Upper lobe of left lung (tissue), 6 donors: ENCODE measurements around the gene TMEM100. TPM values are rescaled to one million over a fixed set of nuclear protein-coding genes. Genes with fewer than 3 reads are reported as not detected.

Source experiments
- ATAC-seq, 2 donors: fragments of 200-7000 bp; cut with Tn5 transposase; one replicate each; pipeline ENCODE4 v1.9.1; 2022; ENCODE audit warnings: mild to moderate bottlenecking in 2 of 2, moderate library complexity in 2 of 2; ENCODE audit not compliant: low FRiP score in 2 of 2
- DNase-seq, 2 donors: peaks; one replicate each; pipeline ENCODE4 v3.0.0-alpha.2; 2019 to 2020
- H3K27ac ChIP-seq, 4 donors: fragments of 200-600 bp; sonication (generic); one replicate each; pipeline ENCODE4 v1.5.1; 2016 to 2019
- H3K27me3 ChIP-seq, 4 donors: fragments of 200-600 bp; sonication (generic); one replicate each; pipeline ENCODE4 v1.5.1; 2017 to 2019
- H3K36me3 ChIP-seq, 4 donors: fragments of 200-600 bp; sonication (generic); one replicate each; pipeline ENCODE4 v1.5.1; 2016 to 2019
- H3K4me1 ChIP-seq, 4 donors: fragments of 200-600 bp; sonication (generic); one replicate each; pipeline ENCODE4 v1.5.1; 2018 to 2019
- H3K4me3 ChIP-seq, 4 donors: fragments of 200-600 bp; sonication (generic); one replicate each; pipeline ENCODE4 v1.5.1; 2017 to 2019; ENCODE audit warnings: mild to moderate bottlenecking in 2 of 4, moderate library complexity in 1 of 4
- H3K9me3 ChIP-seq, 4 donors: fragments of 200-600 bp; sonication (generic); one replicate each; pipeline ENCODE4 v1.5.1; 2018 to 2019
- EP300 ChIP-seq, 4 donors: sonication (generic); formaldehyde crosslinking; IDR thresholded peaks; one replicate each; pipeline ENCODE4 v1.5.1; 2017; ENCODE audit warnings: antibody characterized with exemption in 4 of 4, control low read depth in 2 of 4
- POLR2A ChIP-seq, 4 donors: fragments of 450-650 bp; IDR thresholded peaks; one replicate each; pipeline ENCODE4 v1.5.1; 2016 to 2017; ENCODE audit warnings: antibody characterized with exemption in 4 of 4, mild to moderate bottlenecking in 2 of 4
- POLR2AphosphoS5 ChIP-seq, 2 donors: sonication (generic); formaldehyde crosslinking; IDR thresholded peaks; one replicate each; pipeline ENCODE4 v1.5.1; 2017; ENCODE audit warnings: antibody characterized with exemption in 2 of 2
- WGBS, 2 donors: methylation state at CpG; one replicate each; pipeline ENCODE4 v1.1.5; 2017 to 2018; 5-methylcytosine and 5-hydroxymethylcytosine counted together
- total RNA-seq, 6 donors: library from RNA; depleted of rRNA in 4 of 6; stranded (reverse); fragments of >200 nt in 4 of 6; gene quantifications; one replicate each; pipeline versions ENCODE4 v1.1.0 to v1.2.1, GENCODE V29; 2016 to 2021
- TF ChIP-seq, protein P1 (sequence below), 6 experiments: fragments of 450-650 bp in 4 of 6; fragments of 200-600 bp in 2 of 6; sonication (generic) in 2 of 6; IDR thresholded peaks; one replicate each; pipeline ENCODE4 v1.5.1; 2016 to 2019; ENCODE audit warnings: antibody characterized with exemption in 6 of 6
- donor health status: DM: no; HTN: no; CAD: no; lungs with moderate emphysema.
- donor health status: DM: no; HTN: yes; CAD: no; lungs with severe emphysema.

The TMEM100 gene
- total RNA-seq, 6 donors from 2014 or later = 89.1 to 195 (median 142) TPM

DNA sequence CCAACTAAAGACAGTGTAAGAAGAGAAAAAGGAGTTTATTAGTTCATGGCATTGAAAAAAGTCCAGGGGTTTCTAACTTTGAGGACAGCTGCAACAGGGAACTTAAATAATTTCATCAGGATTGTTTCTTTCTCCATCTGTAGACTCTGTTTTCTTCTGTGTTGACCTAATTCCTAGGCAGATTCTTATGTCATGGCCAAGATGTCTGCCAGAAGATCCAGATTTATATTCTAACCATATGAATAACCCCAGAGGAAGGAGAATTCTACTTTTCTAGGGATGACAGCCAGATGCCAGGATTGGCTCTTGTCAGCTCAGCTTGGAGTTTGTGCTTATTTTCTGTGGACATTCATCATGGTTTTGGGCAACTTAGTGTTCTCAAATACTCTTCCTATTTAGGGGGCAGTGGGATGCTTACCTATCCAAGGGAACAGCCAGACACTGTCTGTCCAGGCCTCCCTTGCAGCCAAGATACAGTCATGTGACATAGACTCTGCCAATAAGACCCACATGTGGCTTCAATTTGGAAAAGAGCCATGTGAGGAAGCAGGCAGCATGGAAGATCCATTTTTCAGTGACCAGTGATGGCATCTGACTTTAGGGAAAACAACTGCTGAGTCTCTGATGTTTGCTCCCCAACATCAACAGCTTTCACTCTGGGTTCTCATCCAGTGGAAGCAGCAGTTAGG, 46.4 kb upstream of the TMEM100 start:
- peak in 1 of 2 donors; percentile 9 for ATAC-seq
- peaks cover 7 to 51% (median 24%) of the 10 kb centered on the region in 4 donors for H3K36me3 ChIP-seq
- H3K4me3 ChIP-seq = no peak overlapping the region
- no peak for DNase-seq
- H3K27ac ChIP-seq = peak overlapping the region in 3 of 4 donors; percentile 36 to 68 (median 43)
- TF ChIP-seq, protein P1, sequence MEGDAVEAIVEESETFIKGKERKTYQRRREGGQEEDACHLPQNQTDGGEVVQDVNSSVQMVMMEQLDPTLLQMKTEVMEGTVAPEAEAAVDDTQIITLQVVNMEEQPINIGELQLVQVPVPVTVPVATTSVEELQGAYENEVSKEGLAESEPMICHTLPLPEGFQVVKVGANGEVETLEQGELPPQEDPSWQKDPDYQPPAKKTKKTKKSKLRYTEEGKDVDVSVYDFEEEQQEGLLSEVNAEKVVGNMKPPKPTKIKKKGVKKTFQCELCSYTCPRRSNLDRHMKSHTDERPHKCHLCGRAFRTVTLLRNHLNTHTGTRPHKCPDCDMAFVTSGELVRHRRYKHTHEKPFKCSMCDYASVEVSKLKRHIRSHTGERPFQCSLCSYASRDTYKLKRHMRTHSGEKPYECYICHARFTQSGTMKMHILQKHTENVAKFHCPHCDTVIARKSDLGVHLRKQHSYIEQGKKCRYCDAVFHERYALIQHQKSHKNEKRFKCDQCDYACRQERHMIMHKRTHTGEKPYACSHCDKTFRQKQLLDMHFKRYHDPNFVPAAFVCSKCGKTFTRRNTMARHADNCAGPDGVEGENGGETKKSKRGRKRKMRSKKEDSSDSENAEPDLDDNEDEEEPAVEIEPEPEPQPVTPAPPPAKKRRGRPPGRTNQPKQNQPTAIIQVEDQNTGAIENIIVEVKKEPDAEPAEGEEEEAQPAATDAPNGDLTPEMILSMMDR (IDR thresholded peaks at IDR 0.05) = no peak
- no peak for TF ChIP-seq POLR2AphosphoS5 (IDR thresholded peaks at IDR 0.05)
- TF ChIP-seq EP300 (IDR thresholded peaks at IDR 0.05) = no peak
- no peak for TF ChIP-seq POLR2A (IDR thresholded peaks at IDR 0.05)
- H3K9me3 ChIP-seq = no peaks in the 10 kb centered on the region
- H3K27me3 ChIP-seq = no peaks in the 10 kb centered on the region
- H3K4me1 ChIP-seq = peaks cover 13 to 18% (median 18%) of the 10 kb centered on the region in 4 donors

DNA sequence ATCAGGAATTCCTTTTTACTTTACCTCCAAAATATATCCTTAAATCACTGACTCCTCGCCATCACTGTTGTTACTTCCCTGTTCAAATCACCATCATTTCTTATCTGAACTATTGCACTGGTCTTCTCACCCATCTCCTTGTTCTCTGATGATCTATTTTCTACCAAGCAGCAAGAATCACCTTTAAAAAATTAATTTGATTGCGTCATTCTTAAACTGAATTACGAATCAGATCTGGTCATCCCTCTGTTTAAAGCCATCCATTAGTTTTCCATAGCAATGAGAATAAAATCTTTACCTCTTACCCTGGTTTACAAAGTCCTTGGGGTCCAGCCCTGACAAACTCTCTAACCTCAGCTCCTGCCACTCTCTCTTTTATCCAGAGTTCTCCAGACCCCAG, 42.8 kb upstream of the TMEM100 start:
- no peak for DNase-seq
- no peak for TF ChIP-seq POLR2A (IDR thresholded peaks at IDR 0.05)
- no peak for TF ChIP-seq POLR2AphosphoS5 (IDR thresholded peaks at IDR 0.05)
- TF ChIP-seq EP300 (IDR thresholded peaks at IDR 0.05) = no peak
- TF ChIP-seq, protein P1 (IDR thresholded peaks at IDR 0.05) = no peak
- Histone ChIP-seq H3K36me3 (peaks cover 0 to 15% (median 2%) of the 10 kb centered on the region in 4 donors), H3K27ac (peak overlapping the region in 2 of 4 donors; percentile 79 to 85), H3K9me3 (no peaks in the 10 kb centered on the region), H3K27me3 (no peaks in the 10 kb centered on the region), H3K4me1 (peaks cover 13 to 37% (median 24%) of the 10 kb centered on the region in 4 donors), H3K4me3 (no peak overlapping the region)
- 96 to 99% methylated on average over 3 of the region's 3 CpGs for WGBS, 2 donors
- ATAC-seq = no peak

DNA sequence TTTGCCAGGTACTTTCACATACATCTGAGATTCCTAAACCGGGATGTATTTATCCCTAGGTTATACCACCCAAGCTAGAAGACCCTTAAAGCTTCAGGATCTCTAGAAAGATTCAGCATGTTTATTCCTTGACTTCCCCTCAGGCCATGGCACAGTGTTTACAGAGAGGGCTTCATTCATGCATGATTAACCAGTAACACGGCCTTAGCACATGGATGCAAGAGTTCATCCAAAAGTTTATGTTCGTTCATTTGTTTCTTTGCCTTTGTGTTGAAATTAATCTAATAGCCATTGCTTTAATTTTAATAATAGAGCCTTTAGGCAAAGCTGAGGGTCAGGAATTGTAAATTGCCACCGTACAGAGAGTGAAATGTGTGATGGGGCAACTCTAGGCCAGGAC, 41.9 kb upstream of the TMEM100 start:
- TF ChIP-seq, protein P1 (IDR thresholded peaks at IDR 0.05) = no peak
- TF ChIP-seq EP300 (IDR thresholded peaks at IDR 0.05) = no peak
- no peak for TF ChIP-seq POLR2AphosphoS5 (IDR thresholded peaks at IDR 0.05)
- no peak for TF ChIP-seq POLR2A (IDR thresholded peaks at IDR 0.05)
- ATAC-seq = no peak
- Histone ChIP-seq H3K9me3 (no peaks in the 10 kb centered on the region), H3K27me3 (no peaks in the 10 kb centered on the region), H3K36me3 (peaks cover 0 to 15% (median 2%) of the 10 kb centered on the region in 4 donors), H3K4me3 (no peak overlapping the region), H3K27ac (peak overlapping the region; percentile 63 to 85 (median 72)), H3K4me1 (peaks cover 11 to 32% (median 19%) of the 10 kb centered on the region in 4 donors)
- no peak for DNase-seq
- 91 to 97% methylated on average over 4 of the region's 4 CpGs for WGBS, 2 donors

DNA sequence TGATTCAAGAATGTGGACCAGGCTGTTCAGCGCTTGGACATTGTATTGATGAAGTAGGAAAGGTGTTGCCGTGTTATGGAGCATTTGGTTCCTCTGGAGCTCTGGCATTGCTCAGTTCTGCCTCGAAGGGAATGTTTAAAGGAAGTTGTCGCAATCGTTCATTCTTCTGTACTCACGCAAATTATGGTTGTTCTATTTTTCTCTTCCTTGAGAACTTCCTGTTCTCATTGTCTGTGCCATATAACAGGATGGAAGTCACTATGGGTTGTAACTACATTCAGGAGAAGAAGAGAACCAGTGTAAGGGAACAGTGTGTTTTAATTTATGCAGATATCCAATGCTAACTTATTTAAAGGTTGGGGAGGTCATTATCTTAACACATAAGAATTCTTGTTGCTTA, 41.2 kb upstream of the TMEM100 start:
- H3K4me1 ChIP-seq = peaks cover 6 to 30% (median 14%) of the 10 kb centered on the region in 4 donors
- TF ChIP-seq, protein P1 (IDR thresholded peaks at IDR 0.05) = no peak
- TF ChIP-seq POLR2A (IDR thresholded peaks at IDR 0.05) (no peak), POLR2AphosphoS5 (IDR thresholded peaks at IDR 0.05) (peak; percentile 63 to 69), EP300 (IDR thresholded peaks at IDR 0.05) (peak in 2 of 4 donors; percentile 91 to 92)
- DNase-seq (no peak), ATAC-seq (peak in 1 of 2 donors; percentile 19)
- no peaks in the 10 kb centered on the region for H3K27me3 ChIP-seq
- H3K9me3 ChIP-seq = no peaks in the 10 kb centered on the region
- H3K36me3 ChIP-seq = peaks cover 0 to 10% (median 0%) of the 10 kb centered on the region in 4 donors
- no peak overlapping the region for H3K4me3 ChIP-seq
- 40 to 44% methylated on average over 6 of the region's 6 CpGs for WGBS, 2 donors
- H3K27ac ChIP-seq = peak overlapping the region; percentile 63 to 85 (median 72)
